Fibroblast of upper back skin (primary cell): ENCODE measurements around the gene GNPTG.

Experiments used
- DNase-seq: peaks from one replicate; pipeline ENCODE4 v3.0.0-alpha.2; 2013

Gene GNPTG

DNA sequence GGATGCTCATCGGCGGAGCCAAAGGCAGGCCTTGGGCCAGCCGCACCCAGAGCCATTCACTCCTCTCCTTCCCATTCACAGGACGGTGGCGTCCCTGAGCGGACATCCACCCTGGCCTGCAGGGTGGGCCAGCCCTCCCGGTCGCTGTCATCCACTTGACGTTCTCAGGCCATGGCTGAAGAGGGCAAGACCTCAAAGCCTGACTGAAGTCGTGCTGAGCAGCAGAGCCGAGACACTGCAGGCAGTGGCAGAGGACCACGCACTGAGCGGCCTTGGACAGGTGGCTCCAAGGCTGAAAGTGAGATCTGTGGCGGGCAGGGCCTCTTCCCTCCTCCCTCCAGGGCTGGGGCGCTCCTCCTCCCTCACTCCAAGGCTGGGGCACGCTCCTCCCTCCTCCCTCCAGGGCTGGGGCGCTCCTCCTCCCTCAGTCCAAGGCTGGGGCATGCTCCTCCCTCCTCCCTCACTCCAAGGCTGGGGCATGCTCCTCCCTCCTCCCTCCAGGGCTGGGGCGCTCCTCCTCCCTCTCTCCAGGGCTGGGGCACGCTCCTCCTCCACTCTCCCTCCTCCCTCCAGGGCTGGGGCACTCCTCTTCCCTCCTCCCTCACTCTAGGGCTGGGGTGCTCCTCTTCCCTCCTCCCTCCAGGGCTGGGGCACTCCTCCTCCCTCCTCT lies 24.1 kb downstream of the GNPTG start:
- no peak for DNase-seq

DNA sequence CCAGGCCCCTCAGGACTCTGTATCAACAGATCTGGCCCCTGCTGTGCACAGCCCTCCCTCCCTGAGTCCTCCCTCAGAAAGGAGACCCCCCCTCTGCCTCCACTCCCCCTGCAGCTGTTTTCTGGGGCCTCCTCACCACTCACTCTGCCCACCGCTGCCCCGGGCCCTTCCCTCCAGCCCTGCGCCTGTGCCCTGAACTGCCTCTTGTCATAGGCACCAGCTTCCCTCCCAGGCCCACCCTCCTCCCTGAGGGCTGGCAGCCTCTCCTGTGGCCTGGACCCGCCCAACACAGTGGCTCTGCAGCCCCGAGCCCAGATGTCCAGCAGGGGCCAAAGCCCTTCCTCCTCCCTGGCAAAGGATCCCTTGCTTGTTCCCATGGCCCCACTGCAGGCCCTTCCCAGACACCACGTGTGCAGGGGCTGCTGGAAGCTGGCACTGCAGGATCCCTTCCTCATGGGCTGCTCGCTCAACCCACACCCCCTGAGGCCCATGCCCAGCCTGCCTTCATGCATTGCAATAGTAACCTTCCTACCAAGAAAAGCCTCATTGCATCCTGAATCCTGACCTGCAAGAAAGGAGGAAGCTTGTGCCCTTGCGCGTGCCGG lies 25.8 kb downstream of the GNPTG start:
- no peak for DNase-seq

DNA sequence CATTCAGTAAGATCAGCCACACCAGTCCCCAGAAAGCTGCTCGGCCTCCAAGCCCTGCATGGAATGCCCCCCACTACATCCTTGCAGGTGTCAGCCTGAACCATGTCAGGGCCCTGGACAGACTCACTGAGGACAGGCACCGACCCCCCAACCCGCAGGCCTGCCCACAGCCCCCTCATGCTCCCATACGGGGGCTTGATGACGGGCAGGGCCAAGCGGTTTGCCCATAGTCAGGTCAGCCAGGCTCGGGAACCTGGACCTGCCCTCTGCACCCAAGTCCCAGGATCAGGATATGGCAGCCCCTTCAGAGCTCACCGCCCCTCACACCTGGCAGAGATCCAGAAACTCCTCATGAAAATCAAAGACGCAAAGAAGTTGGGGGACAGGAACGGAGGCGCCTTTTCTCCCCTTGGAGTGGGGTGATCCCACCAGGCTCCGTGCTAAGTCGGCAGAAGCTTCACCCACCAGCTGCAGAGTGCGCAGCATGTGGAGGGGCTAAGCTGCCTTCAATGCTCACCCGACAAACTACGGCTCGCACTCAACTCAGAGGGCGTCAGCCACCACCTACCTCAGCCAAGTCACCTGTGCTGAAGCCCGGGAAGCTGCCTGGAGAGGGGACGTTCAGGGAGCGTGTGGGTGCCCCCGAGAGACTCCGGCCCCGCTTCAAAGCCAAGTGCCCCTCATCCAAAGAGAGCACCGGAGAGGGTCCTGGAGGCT lies 26.5 kb downstream of the GNPTG start:
- DNase-seq: no peak

DNA sequence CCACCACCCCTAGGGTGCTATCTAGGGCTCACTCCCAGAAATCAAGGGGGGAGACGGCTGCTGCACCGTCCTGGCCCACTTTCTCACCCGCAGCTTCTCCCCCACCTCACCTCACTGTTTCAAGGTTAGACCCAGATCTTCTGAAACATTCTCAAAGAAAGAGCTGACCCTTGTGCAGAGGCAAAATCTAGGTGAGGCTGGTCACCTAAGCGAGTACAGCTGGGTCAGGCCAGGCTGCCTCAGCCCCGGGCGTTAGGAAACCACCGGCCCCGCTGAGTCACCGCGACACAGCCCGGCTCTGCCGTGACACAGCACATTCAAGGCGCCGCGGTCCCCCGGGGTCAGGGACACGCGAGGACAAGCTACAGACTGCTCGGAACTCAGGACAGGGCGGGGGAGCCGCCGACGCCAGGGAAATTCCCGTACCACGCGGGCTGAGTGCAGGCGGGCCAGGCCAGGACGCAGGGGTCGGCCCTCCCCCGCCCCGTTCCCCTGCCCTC lies 27.1 kb downstream of the GNPTG start:
- DNase-seq: peak; percentile 53

DNA sequence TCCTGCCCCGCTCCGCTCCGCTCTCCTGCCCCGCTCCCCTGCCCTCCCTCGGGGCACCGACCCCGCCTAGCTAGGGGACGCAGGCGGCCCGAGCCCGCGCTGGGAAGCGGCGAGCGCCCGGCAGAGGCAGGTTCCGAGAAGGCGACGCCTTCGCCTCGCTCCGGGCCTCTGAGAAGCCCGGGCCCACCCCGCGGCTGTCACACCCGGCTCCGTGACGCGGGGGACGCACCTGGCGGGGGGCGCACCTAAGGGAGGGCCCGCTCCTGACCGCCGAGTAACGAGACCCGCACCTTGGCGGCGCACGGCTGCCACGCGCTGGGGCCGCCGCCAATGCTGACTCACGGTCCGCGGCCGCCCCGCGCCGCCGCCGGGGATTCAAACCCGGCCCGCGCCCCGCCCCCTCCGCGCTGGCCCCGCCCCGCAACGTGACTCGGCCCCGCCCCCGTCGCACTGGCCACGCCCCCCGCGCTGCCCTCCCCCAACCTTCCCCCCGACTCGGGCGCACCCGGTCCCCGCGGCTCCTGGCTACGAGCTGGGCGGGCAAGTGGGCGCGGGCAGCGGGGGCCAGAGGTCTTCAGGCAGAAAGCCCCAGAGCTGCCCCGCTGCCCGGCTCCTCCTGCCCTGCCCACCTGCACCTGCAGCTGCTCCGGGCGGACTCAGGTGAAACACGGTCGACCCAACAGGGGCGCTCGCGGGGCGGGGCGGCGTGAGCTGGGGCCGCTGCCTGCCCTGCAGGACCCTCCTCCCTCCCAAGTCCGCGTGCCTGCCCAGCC lies 27.8 kb downstream of the GNPTG start:
- DNase-seq: peak; percentile 51

DNA sequence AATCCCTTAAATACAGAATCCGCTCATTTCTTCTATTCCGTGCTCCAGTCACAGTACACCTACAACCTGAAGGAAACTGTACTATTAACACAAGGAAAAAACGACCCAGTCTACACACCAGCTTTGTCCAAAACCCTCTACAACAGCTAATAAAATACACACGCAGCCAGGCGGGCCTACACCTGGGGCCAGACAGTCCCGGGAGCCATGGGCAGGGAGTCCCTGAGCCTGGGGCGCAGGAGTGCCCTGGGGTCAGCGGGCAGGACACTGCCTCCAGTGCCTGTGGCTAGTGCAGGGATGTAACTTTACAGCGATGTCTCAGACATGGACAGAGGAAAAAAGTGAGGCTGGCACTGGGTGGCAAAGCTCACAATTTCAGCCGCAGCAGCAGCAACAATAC lies 28.5 kb downstream of the GNPTG start:
- DNase-seq: no peak

DNA sequence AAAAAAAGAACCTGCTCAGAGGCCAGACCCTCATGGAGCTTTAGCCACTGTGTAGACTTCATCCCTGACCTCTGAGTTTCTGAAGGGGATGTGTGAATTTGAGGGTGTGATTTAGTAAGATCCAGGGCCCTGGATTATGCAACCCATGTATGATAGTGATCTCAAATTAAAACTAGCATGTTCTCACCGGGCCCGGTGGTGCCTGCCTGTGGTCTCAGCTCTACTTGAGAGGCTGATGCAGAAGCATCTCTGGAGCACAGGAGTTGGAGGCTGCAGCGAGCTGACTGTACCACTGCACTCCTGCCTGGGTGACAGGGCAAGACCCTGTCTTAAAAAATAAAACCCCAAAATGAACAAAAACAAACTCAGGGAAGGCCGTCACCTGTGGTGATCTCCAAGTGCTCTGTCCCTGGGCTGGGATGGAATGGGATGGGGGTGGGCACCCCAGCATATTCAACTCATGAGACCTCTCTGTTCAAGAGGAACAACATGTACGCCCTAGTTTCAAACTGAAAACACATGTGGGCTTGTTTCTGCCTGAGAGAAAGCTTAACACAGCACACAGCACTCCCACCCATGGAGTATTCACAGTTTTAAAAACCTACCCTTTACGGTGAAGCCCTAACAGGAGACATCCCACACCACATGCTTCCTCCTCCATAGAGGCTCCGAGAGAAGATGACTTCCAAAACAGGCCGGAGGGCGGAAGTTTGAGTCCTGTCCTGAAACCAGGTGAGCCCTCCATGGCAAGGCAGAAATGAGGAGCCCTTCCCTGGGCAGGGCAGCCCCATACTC lies 30.1 kb downstream of the GNPTG start:
- DNase-seq: no peak

DNA sequence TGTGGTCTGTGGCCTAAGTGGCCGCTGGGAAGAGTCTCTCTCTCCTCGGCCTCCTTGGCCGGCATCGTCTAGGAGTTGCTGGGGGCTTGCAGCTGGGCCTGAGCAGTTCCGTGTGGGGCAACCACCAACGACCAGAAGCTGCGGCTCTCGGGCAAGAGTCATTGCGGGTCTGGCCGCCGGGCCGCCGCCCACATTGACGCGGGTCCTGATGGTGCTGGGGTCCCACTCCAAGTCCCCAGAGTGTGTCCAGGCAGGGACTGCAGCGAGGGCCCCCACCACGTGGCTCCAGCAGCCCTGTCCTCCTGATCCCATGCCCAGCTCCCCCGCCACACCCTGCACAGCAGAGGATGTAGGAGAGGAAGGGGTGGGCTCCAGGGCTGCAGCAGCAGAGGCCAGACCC lies 31.8 kb downstream of the GNPTG start:
- no peak for DNase-seq

DNA sequence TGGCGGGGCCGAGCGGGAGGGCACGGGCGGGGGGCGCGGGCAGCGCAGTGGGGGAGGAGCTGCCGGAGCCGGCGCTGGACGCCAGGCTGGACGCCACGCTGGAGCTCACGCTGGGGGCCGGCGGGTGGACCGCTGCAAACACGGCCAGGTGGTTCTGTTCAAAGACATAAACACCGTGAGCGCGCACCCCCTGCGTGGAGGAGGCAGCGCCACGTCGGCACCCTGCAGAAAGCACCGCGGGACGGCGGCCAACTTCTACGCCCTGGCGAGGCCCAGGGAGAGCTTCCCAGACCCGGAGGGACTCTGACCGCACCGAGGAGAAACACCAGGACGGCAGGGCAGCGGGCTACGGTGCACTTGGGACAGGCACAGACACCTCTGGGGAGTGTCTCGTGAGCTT lies 33.5 kb downstream of the GNPTG start:
- DNase-seq: no peak

DNA sequence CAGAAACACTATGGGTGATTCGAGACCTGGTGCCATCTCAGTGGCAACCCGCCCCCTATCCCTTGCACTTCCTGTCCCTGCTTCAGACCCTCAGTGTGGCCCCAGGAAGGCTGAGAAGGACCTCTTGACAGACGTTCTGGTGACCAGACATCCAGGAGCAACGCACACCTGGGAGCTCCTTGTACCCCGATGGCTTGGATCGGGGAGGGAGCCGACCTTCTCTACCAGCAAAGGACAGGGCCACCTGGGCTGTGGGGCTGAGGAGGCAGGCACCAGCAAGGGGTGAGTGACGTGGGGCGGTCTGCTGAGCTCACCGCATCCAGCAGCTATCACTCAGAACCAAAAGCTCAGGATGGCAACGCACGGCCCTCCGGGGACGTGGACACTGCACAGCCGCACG lies 35.6 kb downstream of the GNPTG start:
- no peak for DNase-seq

DNA sequence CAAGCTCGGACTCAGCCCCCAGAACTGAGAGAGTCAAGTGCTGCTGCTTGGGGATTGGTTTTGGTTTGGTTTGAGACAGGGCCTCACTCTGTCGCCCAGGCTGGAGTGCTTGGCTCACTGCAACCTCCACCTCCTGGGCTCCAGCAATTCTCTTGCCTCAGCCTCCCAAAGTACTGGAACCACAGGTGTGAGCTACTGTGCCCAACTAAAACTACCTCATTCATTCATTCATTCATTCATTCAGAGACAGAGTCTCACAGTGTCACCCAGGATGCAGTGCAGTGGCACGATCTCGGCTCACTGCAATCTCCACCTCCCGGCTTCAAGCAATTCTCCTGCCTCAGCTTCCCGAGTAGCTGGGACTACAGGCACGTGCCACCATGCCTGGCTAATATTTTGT lies 38.0 kb downstream of the GNPTG start:
- DNase-seq: no peak

DNA sequence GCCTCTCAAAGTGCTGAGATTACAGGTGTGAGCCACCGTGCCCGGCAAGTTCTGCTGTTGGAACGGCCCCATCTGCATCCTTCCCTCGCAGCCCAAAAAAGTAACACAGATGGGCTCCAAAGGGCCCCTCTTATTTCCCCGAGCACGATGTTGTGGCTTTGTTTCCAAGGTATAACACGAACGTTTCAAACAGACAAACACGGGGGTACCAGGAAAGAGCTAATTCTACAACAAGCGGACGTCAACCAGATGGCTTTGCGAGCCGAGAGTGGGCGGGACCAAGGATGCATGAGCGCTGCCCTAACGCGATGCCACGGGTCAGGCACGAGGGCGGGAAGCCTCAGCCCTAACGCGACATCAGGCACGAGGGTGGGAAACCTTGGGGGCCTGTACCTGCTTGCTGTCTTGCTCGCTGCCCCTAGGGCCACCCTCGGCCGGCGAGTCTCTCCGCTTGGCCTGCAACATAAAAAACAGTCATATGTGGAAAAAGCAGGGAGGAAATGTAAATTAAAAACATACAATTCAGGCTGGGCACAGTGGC lies 38.6 kb downstream of the GNPTG start:
- DNase-seq: no peak

DNA sequence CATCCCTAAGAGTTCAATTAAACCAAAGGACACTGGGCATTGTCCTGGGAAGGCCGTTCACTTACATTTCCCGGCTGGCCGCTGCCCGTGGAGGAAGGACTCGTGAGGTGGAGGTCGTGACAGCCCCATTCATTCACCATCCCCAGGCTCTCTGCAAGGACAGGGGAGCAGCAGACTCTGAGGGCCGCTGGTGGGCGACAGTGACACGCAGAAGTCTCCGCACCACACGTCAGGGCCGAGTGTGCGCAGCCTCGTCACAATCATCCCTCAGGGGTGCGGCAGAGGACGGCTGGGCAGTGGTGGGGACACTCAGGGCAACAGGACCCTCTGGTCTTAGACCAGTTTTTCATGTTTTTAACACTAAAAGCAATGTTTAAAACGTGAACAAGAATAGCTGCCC lies 41.1 kb downstream of the GNPTG start:
- DNase-seq: no peak

DNA sequence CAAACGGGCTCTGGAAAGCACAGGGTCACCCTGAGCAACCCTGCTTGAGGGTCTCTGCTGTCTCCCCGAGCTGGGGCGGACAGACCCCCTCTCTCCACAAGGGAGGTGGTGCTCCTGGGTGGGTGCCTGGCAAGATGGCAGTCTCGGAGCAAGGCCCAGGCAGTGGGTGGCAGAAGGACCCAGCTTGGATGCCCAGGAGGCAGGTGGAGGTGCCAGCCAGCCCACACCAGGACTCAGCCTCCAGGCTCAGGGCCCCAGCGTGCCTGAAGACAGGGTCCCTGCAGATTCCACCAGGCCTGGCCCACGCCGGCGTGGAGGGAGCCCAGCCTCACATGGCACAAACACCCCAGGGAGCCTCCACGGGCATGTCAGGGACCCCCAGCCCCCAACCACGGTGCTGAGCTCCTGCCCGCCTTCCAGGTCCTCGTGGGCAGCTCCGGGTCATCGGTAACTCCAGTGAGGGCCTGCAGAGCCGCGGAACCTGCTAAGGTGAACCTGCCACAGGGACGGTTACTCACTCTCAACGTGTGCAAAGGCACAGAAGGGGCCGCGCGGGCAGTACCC lies 42.0 kb downstream of the GNPTG start:
- no peak for DNase-seq

DNA sequence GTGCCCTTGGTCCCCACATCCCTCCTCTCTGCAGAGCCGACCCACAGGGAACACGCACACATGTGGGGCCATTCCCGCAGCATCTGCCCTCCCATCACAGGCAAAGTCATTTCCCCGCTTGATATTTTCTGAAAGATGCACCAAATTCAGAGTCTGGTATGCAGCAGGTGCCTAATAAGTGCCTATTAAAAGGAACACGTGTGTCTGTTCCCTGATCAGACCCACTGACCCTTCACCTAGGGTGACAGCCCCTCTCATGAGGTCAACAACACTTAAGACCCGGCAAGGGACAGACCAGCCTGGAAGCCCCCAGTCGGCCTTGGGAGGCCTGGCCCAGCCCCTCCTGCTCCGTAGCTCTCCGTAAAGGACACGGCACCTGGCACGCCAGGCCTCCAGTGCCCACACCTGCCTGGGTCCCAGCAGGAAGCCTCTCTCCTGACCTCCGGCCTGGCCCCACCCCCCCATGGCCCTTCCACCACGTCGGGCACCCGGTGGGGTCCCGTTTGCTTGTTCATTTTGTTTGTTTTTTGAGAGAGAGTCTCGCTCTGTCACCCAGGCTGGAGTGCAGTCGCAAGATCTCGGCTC lies 42.7 kb downstream of the GNPTG start:
- DNase-seq: no peak

DNA sequence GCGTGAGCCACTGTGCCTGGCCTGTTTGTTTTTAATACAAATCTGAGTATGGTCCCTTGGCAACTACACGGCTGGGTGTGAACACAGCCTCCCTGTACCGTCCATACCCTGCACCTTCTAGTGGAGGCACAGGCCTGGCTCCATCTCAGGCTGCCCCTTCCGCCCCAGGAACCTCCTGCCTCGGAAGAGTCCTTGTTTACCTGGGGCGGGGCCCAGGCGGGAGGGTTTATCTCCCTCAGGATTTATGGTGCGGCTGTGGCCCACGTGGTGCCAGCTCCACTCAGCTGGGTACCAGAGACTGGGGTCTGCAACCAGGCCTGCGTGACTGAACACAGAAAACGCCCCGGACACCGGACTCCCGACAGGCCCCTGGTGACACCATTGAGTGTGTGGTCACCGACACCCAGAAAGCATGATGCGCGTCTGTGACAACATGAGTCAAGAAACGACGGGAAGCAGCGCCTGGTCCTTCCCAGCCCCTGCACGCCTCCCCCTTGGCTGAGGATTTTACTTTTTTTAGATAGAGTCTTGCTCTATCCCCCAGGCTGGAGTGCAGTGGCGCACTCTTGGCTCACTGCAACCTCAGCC lies 43.8 kb downstream of the GNPTG start:
- no peak for DNase-seq

DNA sequence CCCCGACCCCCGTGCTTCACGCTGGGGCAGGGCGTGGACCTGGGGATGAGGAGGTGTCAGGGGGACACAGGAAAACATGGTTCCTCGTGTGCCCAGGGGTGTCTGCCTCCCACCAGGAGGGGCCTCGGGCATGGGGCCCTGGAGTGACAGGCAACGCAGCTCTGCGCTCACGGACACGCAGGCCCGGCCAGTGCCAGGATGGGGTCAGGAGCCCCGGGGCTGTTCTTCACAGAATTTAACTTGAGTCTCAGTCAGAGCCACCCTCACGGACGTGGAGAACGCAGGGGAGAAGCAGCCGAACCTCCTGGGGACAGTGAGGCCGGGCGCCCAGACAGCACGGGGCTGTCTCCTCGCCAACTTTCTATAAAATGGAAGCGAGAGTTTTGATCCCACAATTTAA lies 46.0 kb downstream of the GNPTG start:
- DNase-seq: no peak

DNA sequence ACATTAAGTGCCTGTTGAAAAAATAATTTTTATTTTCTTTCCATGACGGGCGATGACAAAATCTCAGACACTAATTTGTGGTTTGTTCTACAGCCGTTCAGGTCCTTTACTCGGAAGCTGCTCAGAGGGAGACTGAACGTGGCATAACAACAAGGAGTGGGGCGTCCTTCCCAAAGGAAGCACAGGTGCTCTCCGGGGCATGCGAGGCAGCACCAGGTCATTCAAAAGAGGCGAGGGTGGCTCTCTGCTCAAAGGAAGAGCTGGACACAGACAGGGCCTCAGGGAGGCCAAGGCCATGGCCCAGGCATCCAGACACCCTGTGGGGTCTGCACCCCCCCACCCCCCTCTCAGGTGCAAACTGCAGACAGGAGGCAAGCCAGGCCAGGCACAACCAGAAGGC lies 46.6 kb downstream of the GNPTG start:
- no peak for DNase-seq

DNA sequence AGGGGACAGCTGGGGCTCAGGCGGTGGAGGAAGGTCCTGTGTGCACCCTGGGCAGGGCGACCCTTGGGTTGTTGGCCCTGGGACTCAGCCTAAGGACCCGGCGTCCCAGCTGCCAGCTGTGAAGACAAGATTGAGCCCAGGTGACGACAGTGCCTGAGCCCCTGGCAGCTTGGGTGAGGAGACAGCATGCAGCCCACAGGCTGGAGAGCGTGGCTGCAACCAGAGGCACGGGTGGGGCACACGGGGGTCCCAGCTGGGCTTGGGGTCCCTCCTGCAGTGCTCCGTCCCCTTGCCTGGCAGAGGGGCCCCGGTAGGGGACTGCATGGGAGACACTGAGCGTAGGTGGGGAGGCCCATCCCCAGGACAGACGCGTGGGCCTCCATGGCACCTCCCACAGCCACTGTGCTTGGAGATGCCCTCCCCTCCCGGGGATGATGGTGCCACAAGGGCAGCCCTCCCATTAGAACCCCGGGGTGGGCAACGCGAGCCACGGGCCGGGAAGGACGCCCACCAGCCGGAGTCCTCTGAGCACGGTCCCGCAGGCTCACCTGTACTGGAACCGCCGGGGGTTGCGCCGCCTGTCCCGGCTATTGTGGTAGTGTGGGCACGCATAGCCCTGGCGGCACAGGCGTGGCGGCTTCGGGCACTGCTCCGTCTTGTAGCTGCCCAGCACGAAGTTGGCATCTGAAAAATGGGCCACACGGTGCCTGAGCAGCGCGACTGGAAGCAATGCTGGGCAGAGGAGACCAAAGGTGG lies 47.3 kb downstream of the GNPTG start:
- no peak for DNase-seq

DNA sequence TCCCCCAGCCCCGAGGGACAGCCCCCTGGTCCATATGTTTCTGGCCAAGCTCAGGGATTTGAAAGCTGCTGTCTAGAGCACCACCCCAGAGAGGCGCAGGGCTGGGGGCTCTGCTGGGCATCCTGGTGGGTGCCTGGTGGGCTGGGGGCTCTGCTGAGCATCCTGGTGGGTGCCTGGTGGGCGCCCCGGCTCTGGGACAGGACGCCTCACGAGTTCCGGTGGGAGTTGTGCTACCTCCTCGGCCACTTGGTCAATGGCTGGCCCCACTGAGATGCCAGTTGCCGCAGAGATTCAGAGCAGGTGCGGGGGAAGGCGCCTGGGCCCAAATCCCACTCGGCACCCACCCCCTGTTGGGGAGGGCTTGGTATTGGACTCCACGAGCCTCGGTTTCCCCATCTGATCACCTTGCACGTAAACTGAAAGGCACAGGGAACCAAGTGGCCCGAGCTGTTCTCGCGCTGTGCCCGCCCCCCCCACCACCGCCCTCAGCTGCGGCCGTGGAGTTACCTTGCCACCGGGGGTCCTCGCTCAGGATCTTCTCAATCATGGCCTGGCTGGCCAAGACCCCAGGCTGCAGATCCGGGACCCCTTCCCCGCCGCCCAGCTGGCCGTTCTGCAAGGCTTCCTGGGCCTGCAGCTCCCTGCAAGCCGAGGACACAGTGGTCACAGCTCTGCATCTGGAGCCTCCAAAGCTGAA lies 49.5 kb downstream of the GNPTG start:
- DNase-seq: no peak
